ENCODE measurements around the gene WDFY3. TPM values are rescaled to one million over a fixed set of nuclear protein-coding genes. Genes with fewer than 3 reads are reported as not detected.

WDFY3 gene
- total RNA-seq, 1 experiment from 2014 or later = 39.9 TPM

GRCh38 chr4:84672177-84672576 is 294.3 kb downstream of the WDFY3 start:
- no peaks in the 10 kb centered on the region for H3K9me3 ChIP-seq (ENCODE audit: control insufficient read depth in 1 of 2, insufficient read depth in 1 of 2, low read depth in 1 of 2, low read length in 2 of 2)
- no peak overlapping the region for H3K4me3 ChIP-seq (replicated peaks in 1 of 2; ENCODE audit: low read depth in 1 of 2, low read length in 2 of 2)
- no peaks in the 10 kb centered on the region for H3K79me2 ChIP-seq (ENCODE audit: insufficient read depth, low read length)
- TF ChIP-seq POLR2A (IDR thresholded peaks at IDR 0.05; ENCODE audit: borderline replicate concordance, extremely low read depth, insufficient read depth, insufficient read length) (no peak), SIN3A (IDR thresholded peaks at IDR 0.05; ENCODE audit: low read depth) (no peak), POLR2AphosphoS5 (IDR thresholded peaks at IDR 0.05; ENCODE audit: low read depth, low read length) (no peak), RAD21 (IDR thresholded peaks at IDR 0.05; ENCODE audit: low read depth) (no peak), SRF (IDR thresholded peaks at IDR 0.05; ENCODE audit: low read depth) (no peak)
- peaks cover 14 to 16% of the 10 kb centered on the region in 2 experiments for H3K4me1 ChIP-seq (ENCODE audit: control insufficient read depth in 1 of 2, insufficient read depth in 2 of 2, low read length in 2 of 2)
- no peaks in the 10 kb centered on the region; the same call in 1 of the 2 replicates for H4K20me1 ChIP-seq (ENCODE audit: insufficient read depth)
- DNase-seq (ENCODE audit: low read depth, low spot score) (no peak), ATAC-seq (no peak)
- H3K27me3 ChIP-seq (ENCODE audit: insufficient read depth, low read length) = no peaks in the 10 kb centered on the region
- intact Hi-C loops (cut with micrococcal nuclease) = no loop called here
- no peaks in the 10 kb centered on the region for H3K9me2 ChIP-seq (ENCODE audit: insufficient read depth)
- no peak overlapping the region for H2AFZ ChIP-seq (ENCODE audit: low read depth, low read length, poor library complexity, severe bottlenecking)
- BruUV-seq (replicated peaks) = no TSS peak
- no peak overlapping the region for H3K9ac ChIP-seq (ENCODE audit: low read length)
- 0 out of 4 replicates have a peak, but pooled peaks cover 0 to 4% of the 10 kb centered on the region in 2 experiments for H3K36me3 ChIP-seq (ENCODE audit: control insufficient read depth in 1 of 2, insufficient read depth in 2 of 2, low read length in 2 of 2)
- CTCF ChIA-PET = no interaction called here
- no peak overlapping the region for H3K4me2 ChIP-seq (ENCODE audit: low read length)
- RAD21 ChIA-PET (ENCODE audit: low non-redundant PET in 1 of 2, low total read pairs in 2 of 2, uncharacterized antibody in 2 of 2, unreplicated experiment in 2 of 2) = no interaction called here
- POLR2A ChIA-PET = no interaction called here
- no peak overlapping the region for H3K27ac ChIP-seq (ENCODE audit: low read depth, low read length)

- H3K27me3 ChIP-seq (ENCODE audit: insufficient read depth, low read length) = no peaks in the 10 kb centered on the region
- POLR2A ChIA-PET = no interaction called here
- H4K20me1 ChIP-seq (ENCODE audit: insufficient read depth) = no peaks in the 10 kb centered on the region
- TF ChIP-seq CBX3 (IDR thresholded peaks at IDR 0.05; ENCODE audit: low read depth) (no peak), ZNF274 (IDR thresholded peaks at IDR 0.05; ENCODE audit: low read depth, low read length) (no peak), TCF7L2 (IDR thresholded peaks at IDR 0.05; ENCODE audit: borderline replicate concordance, extremely low read depth, insufficient read depth, insufficient read length) (no peak), REST (IDR thresholded peaks at IDR 0.05; ENCODE audit: low read depth) (no peak), YY1 (IDR thresholded peaks at IDR 0.05; ENCODE audit: extremely low read depth, insufficient replicate concordance, low read depth, low read length) (no peak), POLR2AphosphoS5 (IDR thresholded peaks at IDR 0.05; ENCODE audit: low read depth, low read length) (no peak), EZH2 (IDR thresholded peaks at IDR 0.05) (no peak), ZBTB33 (IDR thresholded peaks at IDR 0.05; ENCODE audit: extremely low read depth, insufficient replicate concordance, low read length) (no peak), CEBPB (IDR thresholded peaks at IDR 0.05; ENCODE audit: low read depth) (no peak), FOSL1 (IDR thresholded peaks at IDR 0.05; ENCODE audit: low read depth) (no peak), EZH2phosphoT487 (IDR thresholded peaks at IDR 0.05; ENCODE audit: borderline replicate concordance) (no peak)
- H3K4me1 ChIP-seq (ENCODE audit: control insufficient read depth in 1 of 2, insufficient read depth in 2 of 2, low read length in 2 of 2) = peaks cover 13 to 15% of the 10 kb centered on the region in 2 experiments
- no peak overlapping the region for H3K27ac ChIP-seq (ENCODE audit: low read depth, low read length)
- intact Hi-C loops (cut with micrococcal nuclease) = no loop called here
- ATAC-seq (no peak), DNase-seq (ENCODE audit: low read depth, low spot score) (no peak)
- no peak overlapping the region for H3K4me2 ChIP-seq (ENCODE audit: low read length)
- H3K36me3 ChIP-seq (ENCODE audit: control insufficient read depth in 1 of 2, insufficient read depth in 2 of 2, low read length in 2 of 2) = no peaks in the 10 kb centered on the region
- H3K9me3 ChIP-seq (ENCODE audit: control insufficient read depth in 1 of 2, insufficient read depth in 1 of 2, low read depth in 1 of 2, low read length in 2 of 2) = no peaks in the 10 kb centered on the region
- no peak overlapping the region for H3K9ac ChIP-seq (ENCODE audit: low read length)
- H3K9me2 ChIP-seq (ENCODE audit: insufficient read depth) = no peaks in the 10 kb centered on the region
- BruUV-seq (replicated peaks) = no TSS peak
- RAD21 ChIA-PET (ENCODE audit: low non-redundant PET in 1 of 2, low total read pairs in 2 of 2, uncharacterized antibody in 2 of 2, unreplicated experiment in 2 of 2) = no interaction called here
- H2AFZ ChIP-seq (ENCODE audit: low read depth, low read length, poor library complexity, severe bottlenecking) = no peak overlapping the region
- H3K79me2 ChIP-seq (ENCODE audit: insufficient read depth, low read length) = no peaks in the 10 kb centered on the region
- CTCF ChIA-PET = no interaction called here
- no peak overlapping the region for H3K4me3 ChIP-seq (replicated peaks in 1 of 2; ENCODE audit: low read depth in 1 of 2, low read length in 2 of 2)
Observed at GRCh38 chr4:84669201-84669600, 297.3 kb downstream of the WDFY3 start.

Measured in HCT116 (cell line).